ENCODE results near the gene ZNF80. TPM values are rescaled to one million over a fixed set of nuclear protein-coding genes. Genes with fewer than 3 reads are reported as not detected.

The ZNF80 gene
- total and polyA plus RNA-seq, 2 donors (not counting 3 experiments of a cell fraction or from before 2014, with no cell fraction given), result not detected

DNA sequence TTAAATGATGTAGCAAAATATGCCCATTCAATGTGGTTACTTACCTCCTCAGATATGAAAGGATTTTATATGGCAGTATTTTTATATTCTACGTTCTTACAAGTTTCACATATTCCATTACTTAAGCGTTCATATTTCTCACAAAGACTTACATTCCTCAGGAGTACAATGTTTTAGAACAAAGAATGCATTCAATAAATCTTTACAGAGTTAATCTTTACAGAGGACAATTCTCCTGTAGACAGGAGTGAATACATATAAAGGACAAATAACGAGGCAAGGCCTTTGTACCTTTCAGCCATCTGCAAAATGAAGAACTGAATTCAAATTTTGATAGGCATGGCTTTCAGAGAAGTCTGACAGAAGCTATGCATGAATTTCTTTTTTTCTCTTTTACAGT, 1.9 kb downstream of the ZNF80 start:
- intact Hi-C loops (cut with micrococcal nuclease), result no loop called here
- H2AFZ ChIP-seq (ENCODE audit: low read depth, low read length), result no peak overlapping the region
- H3K36me3 ChIP-seq (ENCODE audit: control insufficient read depth in 2 of 2, extremely low read depth in 1 of 2, insufficient read depth in 2 of 2, low read length in 2 of 2), result no peaks in the 10 kb centered on the region
- DNase-seq (ENCODE audit: low read depth, low spot score), result no peak
- no peak for FAIRE-seq
- H3K9ac ChIP-seq (replicated peaks; ENCODE audit: extremely low read depth, insufficient read depth, low read length), result no peak overlapping the region
- no peaks in the 10 kb centered on the region for H3K27me3 ChIP-seq (ENCODE audit: control insufficient read depth in 2 of 2, insufficient read depth in 2 of 2, low read length in 2 of 2)
- H3K4me3 ChIP-seq (replicated peaks in 1 of 3; ENCODE audit: insufficient read depth in 1 of 3, low read depth in 1 of 3, low read length in 3 of 3), result no peak overlapping the region
- no peaks in the 10 kb centered on the region for H3K9me1 ChIP-seq (replicated peaks; ENCODE audit: control insufficient read depth, extremely low read depth, insufficient read depth, low read length)
- BruUV-seq (replicated peaks), result no TSS peak
- H4K20me1 ChIP-seq (replicated peaks; ENCODE audit: control insufficient read depth, extremely low read depth, insufficient read depth, low read length), result no peaks in the 10 kb centered on the region
- no peak overlapping the region for H3K4me2 ChIP-seq (ENCODE audit: insufficient read depth, low read length)
- no peak for TF ChIP-seq MYC (IDR thresholded peaks at IDR 0.05; ENCODE audit: low read depth, low read length)
- no peak for TF ChIP-seq GATA2 (IDR thresholded peaks at IDR 0.05; ENCODE audit: insufficient read depth, insufficient read length, low read depth, low read length)
- TF ChIP-seq POLR2AphosphoS5 (IDR thresholded peaks at IDR 0.05; ENCODE audit: insufficient read depth, low read depth, low read length), result no peak
- no peak for TF ChIP-seq FOS (IDR thresholded peaks at IDR 0.05; ENCODE audit: borderline replicate concordance, insufficient read depth, low read length)
- TF ChIP-seq, protein P1, sequence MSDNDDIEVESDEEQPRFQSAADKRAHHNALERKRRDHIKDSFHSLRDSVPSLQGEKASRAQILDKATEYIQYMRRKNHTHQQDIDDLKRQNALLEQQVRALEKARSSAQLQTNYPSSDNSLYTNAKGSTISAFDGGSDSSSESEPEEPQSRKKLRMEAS (IDR thresholded peaks at IDR 0.05; ENCODE audit: insufficient read depth, insufficient read length), result no peak
- TF ChIP-seq JUN (IDR thresholded peaks at IDR 0.05; ENCODE audit: borderline replicate concordance, insufficient read depth, insufficient read length, low read depth), result no peak
- TF ChIP-seq, protein P2, sequence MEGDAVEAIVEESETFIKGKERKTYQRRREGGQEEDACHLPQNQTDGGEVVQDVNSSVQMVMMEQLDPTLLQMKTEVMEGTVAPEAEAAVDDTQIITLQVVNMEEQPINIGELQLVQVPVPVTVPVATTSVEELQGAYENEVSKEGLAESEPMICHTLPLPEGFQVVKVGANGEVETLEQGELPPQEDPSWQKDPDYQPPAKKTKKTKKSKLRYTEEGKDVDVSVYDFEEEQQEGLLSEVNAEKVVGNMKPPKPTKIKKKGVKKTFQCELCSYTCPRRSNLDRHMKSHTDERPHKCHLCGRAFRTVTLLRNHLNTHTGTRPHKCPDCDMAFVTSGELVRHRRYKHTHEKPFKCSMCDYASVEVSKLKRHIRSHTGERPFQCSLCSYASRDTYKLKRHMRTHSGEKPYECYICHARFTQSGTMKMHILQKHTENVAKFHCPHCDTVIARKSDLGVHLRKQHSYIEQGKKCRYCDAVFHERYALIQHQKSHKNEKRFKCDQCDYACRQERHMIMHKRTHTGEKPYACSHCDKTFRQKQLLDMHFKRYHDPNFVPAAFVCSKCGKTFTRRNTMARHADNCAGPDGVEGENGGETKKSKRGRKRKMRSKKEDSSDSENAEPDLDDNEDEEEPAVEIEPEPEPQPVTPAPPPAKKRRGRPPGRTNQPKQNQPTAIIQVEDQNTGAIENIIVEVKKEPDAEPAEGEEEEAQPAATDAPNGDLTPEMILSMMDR (IDR thresholded peaks at IDR 0.05; ENCODE audit: extremely low read depth in 1 of 2, insufficient read depth in 1 of 2, low read depth in 1 of 2, low read length in 2 of 2), result no peak
- TF ChIP-seq POLR2A (IDR thresholded peaks at IDR 0.05; ENCODE audit: low read depth, low read length), result no peak
- TF ChIP-seq EZH2 (IDR thresholded peaks at IDR 0.05; ENCODE audit: borderline replicate concordance, low read depth, low read length, severe bottlenecking), result no peak
- H3K79me2 ChIP-seq (ENCODE audit: control insufficient read depth, insufficient read depth, low read length), result no peaks in the 10 kb centered on the region
- ChIA-PET CTCF (interaction anchor here (1.1 kb wide), 2 partner anchors 36 to 56 kb away, joined by 3 read pairs; no protein-coding TSS in a partner anchor), POLR2A (no interaction called here)
- dilution Hi-C loops (cut with MboI; ENCODE audit: extremely low pct_ligation_motif_present, low sequenced_read_pairs), result no loop called here
- H3K4me1 ChIP-seq (ENCODE audit: control insufficient read depth, extremely low read depth, insufficient read depth, low read length), result no peaks in the 10 kb centered on the region
- H3K9me3 ChIP-seq (replicated peaks; ENCODE audit: control insufficient read depth, insufficient read depth, low read length), result no peaks in the 10 kb centered on the region
- H3K27ac ChIP-seq (ENCODE audit: insufficient read depth, low read depth, low read length), result no peak overlapping the region

All from endothelial cell of umbilical vein (primary cell).